ENCODE results near the gene MMP11. TPM values are rescaled to one million over a fixed set of nuclear protein-coding genes. Genes with fewer than 3 reads are reported as not detected.
A peak's percentile ranks its signal among the peaks of the same experiment; 100 is the strongest.

Gene MMP11
- total RNA-seq, 4 donors from 2014 or later = 4.5 to 7.3 (median 5.6) TPM

DNA sequence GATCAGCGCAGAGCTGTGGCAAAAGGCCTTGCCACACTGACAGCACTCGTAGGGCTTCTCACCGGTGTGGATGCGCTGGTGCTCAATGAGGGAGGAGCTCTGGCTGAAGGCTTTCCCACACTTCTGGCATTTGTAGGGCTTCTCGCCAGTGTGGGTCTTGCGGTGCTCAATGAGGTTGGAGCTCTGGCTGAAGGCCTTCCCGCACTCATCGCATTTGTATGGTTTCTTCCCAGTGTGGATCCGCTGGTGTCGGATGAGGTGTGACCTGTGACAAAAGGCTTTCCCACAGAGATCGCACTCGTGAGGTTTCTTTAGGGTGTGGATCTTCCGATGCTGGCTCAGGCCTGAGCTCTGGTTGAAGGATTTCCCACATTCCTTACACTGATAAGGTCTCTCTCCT lies 28.6 kb upstream of the MMP11 start:
- Histone ChIP-seq H3K27me3 (no peaks in the 10 kb centered on the region), H3K36me3 (peaks cover 0 to 52% (median 0%) of the 10 kb centered on the region in 3 donors), H3K9me3 (peaks cover 0 to 6% (median 0%) of the 10 kb centered on the region in 4 donors), H3K4me1 (peaks cover 0 to 19% (median 0%) of the 10 kb centered on the region in 4 donors), H3K4me3 (no peak overlapping the region), H3K27ac (no peak overlapping the region)
- TF ChIP-seq EP300 (IDR thresholded peaks at IDR 0.05) = no peak
- TF ChIP-seq POLR2A (IDR thresholded peaks at IDR 0.05) = no peak
- TF ChIP-seq, protein P1, sequence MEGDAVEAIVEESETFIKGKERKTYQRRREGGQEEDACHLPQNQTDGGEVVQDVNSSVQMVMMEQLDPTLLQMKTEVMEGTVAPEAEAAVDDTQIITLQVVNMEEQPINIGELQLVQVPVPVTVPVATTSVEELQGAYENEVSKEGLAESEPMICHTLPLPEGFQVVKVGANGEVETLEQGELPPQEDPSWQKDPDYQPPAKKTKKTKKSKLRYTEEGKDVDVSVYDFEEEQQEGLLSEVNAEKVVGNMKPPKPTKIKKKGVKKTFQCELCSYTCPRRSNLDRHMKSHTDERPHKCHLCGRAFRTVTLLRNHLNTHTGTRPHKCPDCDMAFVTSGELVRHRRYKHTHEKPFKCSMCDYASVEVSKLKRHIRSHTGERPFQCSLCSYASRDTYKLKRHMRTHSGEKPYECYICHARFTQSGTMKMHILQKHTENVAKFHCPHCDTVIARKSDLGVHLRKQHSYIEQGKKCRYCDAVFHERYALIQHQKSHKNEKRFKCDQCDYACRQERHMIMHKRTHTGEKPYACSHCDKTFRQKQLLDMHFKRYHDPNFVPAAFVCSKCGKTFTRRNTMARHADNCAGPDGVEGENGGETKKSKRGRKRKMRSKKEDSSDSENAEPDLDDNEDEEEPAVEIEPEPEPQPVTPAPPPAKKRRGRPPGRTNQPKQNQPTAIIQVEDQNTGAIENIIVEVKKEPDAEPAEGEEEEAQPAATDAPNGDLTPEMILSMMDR (IDR thresholded peaks at IDR 0.05) = no peak
- no peak for DNase-seq (ENCODE audit: low spot score in 2 of 2)
- 94 to 97% methylated on average over 10 to 13 of the region's 13 CpGs for WGBS, 2 donors

DNA sequence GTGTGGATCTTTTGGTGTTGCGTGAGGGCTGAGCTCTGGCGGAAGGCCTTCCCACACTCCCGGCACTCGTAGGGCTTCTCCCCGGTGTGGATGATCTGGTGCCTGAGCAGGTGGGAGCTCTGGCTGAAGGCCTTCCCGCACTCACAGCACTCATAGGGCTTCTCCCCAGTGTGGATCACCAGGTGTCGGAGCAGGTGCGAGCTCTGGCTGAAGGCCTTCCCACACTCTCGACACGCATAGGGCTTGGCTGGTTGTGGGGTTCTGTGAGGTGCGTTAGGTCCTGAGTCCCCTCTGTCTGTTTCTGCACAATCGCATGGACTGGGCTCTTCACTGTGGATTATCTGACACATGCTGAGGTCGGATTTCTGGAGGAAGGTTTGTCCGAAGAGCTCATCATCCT lies 28.2 kb upstream of the MMP11 start:
- Histone ChIP-seq H3K9me3 (peaks cover 0 to 6% (median 0%) of the 10 kb centered on the region in 4 donors), H3K36me3 (peaks cover 0 to 52% (median 0%) of the 10 kb centered on the region in 3 donors), H3K27ac (no peak overlapping the region), H3K4me3 (no peak overlapping the region), H3K27me3 (no peaks in the 10 kb centered on the region), H3K4me1 (peaks cover 0 to 19% (median under 1%) of the 10 kb centered on the region in 4 donors)
- TF ChIP-seq EP300 (IDR thresholded peaks at IDR 0.05) (no peak), POLR2A (IDR thresholded peaks at IDR 0.05) (no peak)
- TF ChIP-seq, protein P1 (IDR thresholded peaks at IDR 0.05) = no peak
- no peak for DNase-seq (ENCODE audit: low spot score in 2 of 2)
- 90 to 93% methylated on average over 14 of the region's 14 CpGs for WGBS, 2 donors

DNA sequence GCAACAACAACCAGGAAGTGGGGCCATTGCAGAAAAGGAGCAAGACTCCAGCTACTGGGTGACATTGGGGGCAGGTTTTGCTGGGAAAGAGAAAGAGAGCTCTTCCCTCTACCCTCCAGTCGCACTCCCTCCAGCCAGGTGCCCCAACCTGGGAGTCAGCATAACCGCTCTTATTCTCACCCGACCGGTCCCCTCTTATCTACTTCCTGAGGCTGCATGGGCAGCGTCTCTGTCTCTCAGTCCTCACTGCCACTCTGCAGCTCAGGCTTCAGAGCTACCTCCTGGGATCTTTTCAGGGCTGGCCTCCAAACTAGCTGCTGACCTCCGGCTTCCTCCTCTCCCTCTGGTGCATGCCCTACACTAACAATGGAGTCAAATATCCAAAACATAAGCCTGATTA lies 26.9 kb upstream of the MMP11 start:
- Histone ChIP-seq H3K27ac (no peak overlapping the region), H3K4me3 (no peak overlapping the region), H3K36me3 (peaks cover 0 to 51% (median 0%) of the 10 kb centered on the region in 3 donors), H3K9me3 (peaks cover 0 to 6% (median 0%) of the 10 kb centered on the region in 4 donors), H3K4me1 (peaks cover 0 to 31% (median 7%) of the 10 kb centered on the region in 4 donors), H3K27me3 (no peaks in the 10 kb centered on the region)
- TF ChIP-seq, protein P1 (IDR thresholded peaks at IDR 0.05) = no peak
- TF ChIP-seq EP300 (IDR thresholded peaks at IDR 0.05) (no peak), POLR2A (IDR thresholded peaks at IDR 0.05) (no peak)
- WGBS, 2 donors = 79 to 80% methylated on average over 6 of the region's 6 CpGs
- DNase-seq (ENCODE audit: low spot score in 2 of 2) = no peak

DNA sequence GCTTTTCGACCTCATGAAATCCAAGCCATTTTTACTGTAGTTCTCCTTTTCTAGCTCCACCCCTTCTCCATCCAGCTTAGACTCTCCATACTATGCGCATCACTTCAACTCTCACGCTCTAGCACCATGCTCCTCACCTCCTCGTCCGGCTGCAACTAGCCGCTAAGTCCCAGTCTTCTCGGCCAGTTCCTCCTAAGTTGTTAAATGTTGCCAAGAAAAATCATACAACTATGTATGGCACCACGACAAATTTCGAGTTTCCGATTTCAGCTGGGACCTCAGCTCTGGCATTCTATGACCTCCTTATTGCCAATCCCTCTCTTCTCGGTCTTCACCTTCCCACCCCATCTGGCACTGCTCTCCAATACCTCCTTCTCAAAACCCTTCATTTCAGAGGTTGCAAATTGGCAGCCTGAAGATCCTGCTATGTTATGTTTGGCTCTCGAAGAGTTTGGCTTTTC lies 22.8 kb upstream of the MMP11 start:
- Histone ChIP-seq H3K9me3 (no peaks in the 10 kb centered on the region), H3K4me1 (peaks cover 0 to 20% (median 7%) of the 10 kb centered on the region in 4 donors), H3K36me3 (peaks cover 0 to 10% (median 0%) of the 10 kb centered on the region in 3 donors), H3K27ac (peak overlapping the region in 3 of 4 donors; percentile 91 to 95 (median 93)), H3K4me3 (peak overlapping the region in 3 of 4 donors; percentile 65 to 92 (median 77)), H3K27me3 (no peaks in the 10 kb centered on the region)
- peak in 1 of 2 donors; percentile 26 for DNase-seq (ENCODE audit: low spot score in 2 of 2)
- no peak for TF ChIP-seq POLR2A (IDR thresholded peaks at IDR 0.05)
- TF ChIP-seq, protein P1 (IDR thresholded peaks at IDR 0.05) = no peak
- no peak for TF ChIP-seq EP300 (IDR thresholded peaks at IDR 0.05)
- WGBS, 2 donors = 47 to 51% methylated on average over 12 of the region's 12 CpGs

DNA sequence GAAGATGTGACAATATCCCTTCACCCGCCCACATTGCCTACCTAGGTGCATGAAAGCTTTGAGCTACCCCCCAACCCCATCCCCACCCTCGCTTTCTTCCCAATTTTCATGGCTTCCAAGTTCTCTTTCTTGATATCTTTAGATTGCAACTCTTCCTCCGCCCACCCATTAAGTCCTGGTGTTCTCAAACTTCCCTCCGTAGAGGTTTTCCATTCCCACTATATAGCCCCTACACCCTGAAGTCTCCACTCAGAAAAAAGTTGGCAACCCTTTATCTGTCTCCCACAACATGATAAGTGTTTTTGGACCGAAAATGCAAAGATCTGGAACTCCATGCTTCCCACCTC lies 22.3 kb upstream of the MMP11 start:
- Histone ChIP-seq H3K4me3 (peak overlapping the region; percentile 53 to 92 (median 71)), H3K27ac (peak overlapping the region; percentile 50 to 95 (median 92)), H3K9me3 (no peaks in the 10 kb centered on the region), H3K4me1 (peaks cover 0 to 20% (median 7%) of the 10 kb centered on the region in 4 donors), H3K27me3 (no peaks in the 10 kb centered on the region), H3K36me3 (peaks cover 0 to 5% (median 0%) of the 10 kb centered on the region in 3 donors)
- TF ChIP-seq, protein P1 (IDR thresholded peaks at IDR 0.05) = no peak
- TF ChIP-seq EP300 (IDR thresholded peaks at IDR 0.05) (no peak), POLR2A (IDR thresholded peaks at IDR 0.05) (no peak)
- WGBS, 2 donors = 24 to 30% methylated on average over 5 of the region's 5 CpGs
- no peak for DNase-seq (ENCODE audit: low spot score in 2 of 2)
